Gastrocnemius medialis (tissue), 4 donors: Measurements from ENCODE around the gene ESPN.

Experiments
- POLR2A ChIP-seq, 2 donors: fragments of 450-650 bp; IDR thresholded peaks; one replicate each; pipeline ENCODE4 v1.6.1; 2017; ENCODE audit warnings: antibody characterized with exemption in 2 of 2, mild to moderate bottlenecking in 2 of 2, moderate library complexity in 2 of 2
- TF ChIP-seq, protein P1 (sequence below), 5 experiments: fragments of 450-650 bp in 3 of 5; fragments of 200-600 bp in 2 of 5; sonication (generic) in 2 of 5; IDR thresholded peaks in 4 of 5; conservative IDR thresholded peaks in 1 of 5; 1 replicate in 4 of 5; 2 replicates in 1 of 5; pipeline ENCODE4 v1.5.1; 2016 to 2019; ENCODE audit warnings: antibody characterized with exemption in 5 of 5, mild to moderate bottlenecking in 3 of 5, moderate library complexity in 3 of 5

DNA sequence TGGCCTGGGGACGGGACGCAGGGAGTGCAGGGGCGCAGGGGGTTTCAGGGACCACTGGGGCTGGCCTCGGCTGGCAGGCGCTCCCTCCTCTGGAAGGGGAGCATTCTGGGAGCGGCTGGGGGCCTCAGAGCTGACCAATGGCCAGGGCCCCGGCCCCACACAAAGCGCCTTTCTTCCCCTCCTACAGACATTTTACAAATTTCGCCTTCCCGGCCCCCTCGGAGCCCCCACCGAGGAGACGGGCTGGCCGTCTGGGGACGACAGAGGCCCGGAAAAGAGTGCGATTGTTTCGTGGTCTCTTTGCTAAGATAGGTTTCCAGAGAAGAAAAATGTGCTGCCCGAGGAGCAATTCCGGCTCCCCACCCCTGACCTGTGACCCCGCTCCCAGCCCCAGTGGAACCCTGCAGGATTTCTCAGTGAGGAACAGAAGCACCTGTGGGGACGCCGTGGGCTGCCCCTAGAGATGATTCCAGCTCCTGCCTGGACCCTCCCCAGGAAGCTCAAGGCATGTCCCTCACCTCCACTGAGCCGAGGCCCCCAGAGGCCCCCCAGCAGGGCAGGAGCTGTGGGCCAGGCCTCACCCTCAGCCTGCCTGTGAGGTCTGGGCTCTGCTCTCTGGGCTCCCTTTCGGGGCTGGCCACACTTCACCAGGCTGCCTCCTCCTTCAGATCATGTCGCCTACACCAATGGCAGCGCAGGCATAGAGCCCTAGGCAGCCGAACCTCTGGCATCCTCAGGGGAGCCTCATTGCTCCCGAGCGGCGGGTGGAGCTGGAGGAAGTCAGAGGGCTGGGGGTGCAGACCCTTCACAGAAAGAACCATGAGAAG lies 81.8 kb downstream of the ESPN start:
- TF ChIP-seq, protein P1, sequence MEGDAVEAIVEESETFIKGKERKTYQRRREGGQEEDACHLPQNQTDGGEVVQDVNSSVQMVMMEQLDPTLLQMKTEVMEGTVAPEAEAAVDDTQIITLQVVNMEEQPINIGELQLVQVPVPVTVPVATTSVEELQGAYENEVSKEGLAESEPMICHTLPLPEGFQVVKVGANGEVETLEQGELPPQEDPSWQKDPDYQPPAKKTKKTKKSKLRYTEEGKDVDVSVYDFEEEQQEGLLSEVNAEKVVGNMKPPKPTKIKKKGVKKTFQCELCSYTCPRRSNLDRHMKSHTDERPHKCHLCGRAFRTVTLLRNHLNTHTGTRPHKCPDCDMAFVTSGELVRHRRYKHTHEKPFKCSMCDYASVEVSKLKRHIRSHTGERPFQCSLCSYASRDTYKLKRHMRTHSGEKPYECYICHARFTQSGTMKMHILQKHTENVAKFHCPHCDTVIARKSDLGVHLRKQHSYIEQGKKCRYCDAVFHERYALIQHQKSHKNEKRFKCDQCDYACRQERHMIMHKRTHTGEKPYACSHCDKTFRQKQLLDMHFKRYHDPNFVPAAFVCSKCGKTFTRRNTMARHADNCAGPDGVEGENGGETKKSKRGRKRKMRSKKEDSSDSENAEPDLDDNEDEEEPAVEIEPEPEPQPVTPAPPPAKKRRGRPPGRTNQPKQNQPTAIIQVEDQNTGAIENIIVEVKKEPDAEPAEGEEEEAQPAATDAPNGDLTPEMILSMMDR (IDR thresholded peaks at IDR 0.05 in 4 of 5, conservative IDR thresholded peaks at IDR 0.05 in 1 of 5), result no peak
- TF ChIP-seq POLR2A (IDR thresholded peaks at IDR 0.05), result no peak
